GM13977 (cell line): Measurements from ENCODE around the gene CCNJL.

ENCODE experiments used
- DNase-seq: peaks from one replicate; pipeline ENCODE4 v3.0.0; 2012; ENCODE audit warnings: low spot score
- in situ Hi-C: fragments of 300-500 bp; cut with MboI; formaldehyde crosslinking; loops from one replicate; pipeline ENCODE4 v1.12.0; 2022; ENCODE audit warnings: low sequenced_read_pairs, low pct_unique_long_range_greater_than_20kb, mixed read lengths, inconsistent platforms; ENCODE audit not compliant: unreplicated experiment
- TF ChIP-seq, protein P1 (sequence below): IDR thresholded peaks from 2 replicates; pipeline ENCODE4 v1.5.1; 2012; ENCODE audit warnings: mild to moderate bottlenecking, control low read depth; ENCODE audit not compliant: insufficient read depth; ENCODE audit errors: extremely low read depth, missing control alignments

CCNJL gene

DNA sequence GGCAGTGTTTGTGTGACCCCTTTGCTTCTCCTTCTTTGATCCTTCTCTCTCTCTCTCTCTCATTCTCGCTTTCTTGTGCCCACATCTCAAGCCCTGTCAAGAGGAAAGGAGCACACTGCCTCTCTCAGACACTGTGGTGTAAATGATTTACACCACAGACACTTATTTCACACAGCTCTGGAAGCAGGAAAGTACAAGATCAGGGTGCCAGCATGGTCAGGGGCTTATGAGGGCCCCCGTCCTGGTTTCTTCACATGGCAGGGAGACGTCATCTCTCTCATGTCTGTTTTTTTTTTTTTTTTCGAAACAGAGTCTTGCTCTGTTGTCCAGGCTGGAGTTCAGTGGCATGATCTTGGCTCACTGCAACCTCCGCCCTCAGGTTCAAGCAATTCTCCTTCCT is 76.6 kb downstream of the CCNJL start:
- in situ Hi-C loops, result no loop called here
- TF ChIP-seq, protein P1, sequence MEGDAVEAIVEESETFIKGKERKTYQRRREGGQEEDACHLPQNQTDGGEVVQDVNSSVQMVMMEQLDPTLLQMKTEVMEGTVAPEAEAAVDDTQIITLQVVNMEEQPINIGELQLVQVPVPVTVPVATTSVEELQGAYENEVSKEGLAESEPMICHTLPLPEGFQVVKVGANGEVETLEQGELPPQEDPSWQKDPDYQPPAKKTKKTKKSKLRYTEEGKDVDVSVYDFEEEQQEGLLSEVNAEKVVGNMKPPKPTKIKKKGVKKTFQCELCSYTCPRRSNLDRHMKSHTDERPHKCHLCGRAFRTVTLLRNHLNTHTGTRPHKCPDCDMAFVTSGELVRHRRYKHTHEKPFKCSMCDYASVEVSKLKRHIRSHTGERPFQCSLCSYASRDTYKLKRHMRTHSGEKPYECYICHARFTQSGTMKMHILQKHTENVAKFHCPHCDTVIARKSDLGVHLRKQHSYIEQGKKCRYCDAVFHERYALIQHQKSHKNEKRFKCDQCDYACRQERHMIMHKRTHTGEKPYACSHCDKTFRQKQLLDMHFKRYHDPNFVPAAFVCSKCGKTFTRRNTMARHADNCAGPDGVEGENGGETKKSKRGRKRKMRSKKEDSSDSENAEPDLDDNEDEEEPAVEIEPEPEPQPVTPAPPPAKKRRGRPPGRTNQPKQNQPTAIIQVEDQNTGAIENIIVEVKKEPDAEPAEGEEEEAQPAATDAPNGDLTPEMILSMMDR, result no peak
- no peak for DNase-seq

DNA sequence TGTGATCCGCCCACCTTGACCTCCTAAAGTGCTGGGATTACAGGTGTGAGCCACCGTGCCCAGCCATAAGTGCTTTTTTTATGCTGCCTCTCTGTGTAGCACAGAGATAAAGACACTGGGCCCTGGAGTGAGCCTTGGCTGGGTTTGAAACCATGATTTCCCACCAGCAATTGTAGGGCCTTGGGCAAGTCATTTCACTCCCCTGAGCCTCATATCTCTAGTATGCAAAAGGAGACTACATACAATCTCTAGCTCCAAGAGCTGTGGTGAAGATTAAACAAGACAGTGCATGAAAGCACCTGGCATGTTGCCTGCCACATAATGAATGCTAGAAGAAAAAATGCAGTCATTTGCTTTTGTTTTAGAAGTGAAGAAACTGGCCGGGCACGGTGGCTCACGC is 79.1 kb downstream of the CCNJL start:
- no peak for DNase-seq
- in situ Hi-C loops, result no loop called here
- TF ChIP-seq, protein P1, result no peak

DNA sequence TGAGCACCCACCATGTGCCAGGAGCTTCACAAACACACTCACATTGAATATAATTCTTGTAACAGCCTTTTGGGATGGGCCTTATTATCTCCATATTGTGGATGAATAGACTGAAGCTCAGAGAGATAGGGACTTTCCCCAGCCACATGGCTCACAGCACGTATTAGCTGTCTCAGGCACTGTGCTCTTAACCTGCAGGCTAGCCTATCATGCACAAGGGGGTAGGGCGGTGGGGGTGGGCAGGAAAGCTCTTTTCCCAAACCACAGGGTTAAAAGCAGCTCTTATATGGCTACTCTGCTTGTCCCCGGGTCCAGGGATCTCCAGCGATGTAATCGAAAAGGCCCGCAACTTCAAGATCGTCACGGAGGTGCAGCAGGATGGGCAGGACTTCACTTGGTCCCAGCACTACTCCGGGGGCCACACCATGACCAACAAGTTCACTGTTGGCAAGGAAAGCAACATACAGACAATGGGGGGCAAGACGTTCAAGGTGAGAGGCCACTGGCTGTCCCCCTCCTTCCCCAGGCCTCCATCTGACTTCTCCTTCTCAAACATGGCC is 80.5 kb downstream of the CCNJL start:
- no peak for DNase-seq
- TF ChIP-seq, protein P1, result no peak
- in situ Hi-C loops, result no loop called here

DNA sequence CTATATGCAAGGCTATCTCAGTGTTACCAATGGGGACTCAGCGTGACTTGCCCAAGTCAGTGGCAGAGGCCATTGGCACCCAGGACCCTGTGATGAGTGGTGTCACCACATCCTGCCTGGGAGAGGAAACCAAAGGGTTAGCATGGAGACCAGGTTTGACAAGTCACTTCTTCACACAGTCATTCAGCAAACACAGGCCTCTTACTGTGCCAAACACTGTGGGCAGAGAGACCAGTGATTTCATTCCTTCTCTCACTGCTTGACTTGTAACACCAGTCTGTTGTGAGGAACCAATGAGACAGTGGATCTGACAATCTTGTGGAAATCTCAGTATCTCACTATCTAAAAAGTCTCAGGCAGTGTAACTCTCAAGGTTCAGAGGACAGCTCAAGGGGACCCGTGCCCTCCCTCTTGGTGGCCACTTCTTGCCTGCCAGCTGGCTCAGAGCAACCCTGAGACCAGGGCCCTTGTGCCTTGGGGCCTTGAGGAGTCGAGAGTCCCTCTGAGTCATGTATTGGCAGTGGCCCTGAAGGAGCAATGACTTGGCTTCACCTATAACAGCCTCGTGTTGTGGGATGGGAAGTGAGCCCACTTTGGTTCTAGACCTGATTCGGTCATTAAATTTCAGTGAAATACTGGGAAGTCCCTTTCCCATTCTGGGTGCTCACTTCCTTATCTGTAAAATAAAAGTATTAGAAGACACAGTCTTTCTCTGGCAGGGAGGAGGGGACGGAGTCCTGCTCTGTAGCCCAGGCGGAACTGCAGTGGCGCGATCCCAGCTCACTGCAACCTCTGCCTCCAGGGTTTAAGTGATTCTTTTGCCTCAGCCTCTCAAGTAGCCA is 81.5 kb downstream of the CCNJL start:
- TF ChIP-seq, protein P1, result no peak
- peak; percentile 37 for DNase-seq
- in situ Hi-C loops, result no loop called here

DNA sequence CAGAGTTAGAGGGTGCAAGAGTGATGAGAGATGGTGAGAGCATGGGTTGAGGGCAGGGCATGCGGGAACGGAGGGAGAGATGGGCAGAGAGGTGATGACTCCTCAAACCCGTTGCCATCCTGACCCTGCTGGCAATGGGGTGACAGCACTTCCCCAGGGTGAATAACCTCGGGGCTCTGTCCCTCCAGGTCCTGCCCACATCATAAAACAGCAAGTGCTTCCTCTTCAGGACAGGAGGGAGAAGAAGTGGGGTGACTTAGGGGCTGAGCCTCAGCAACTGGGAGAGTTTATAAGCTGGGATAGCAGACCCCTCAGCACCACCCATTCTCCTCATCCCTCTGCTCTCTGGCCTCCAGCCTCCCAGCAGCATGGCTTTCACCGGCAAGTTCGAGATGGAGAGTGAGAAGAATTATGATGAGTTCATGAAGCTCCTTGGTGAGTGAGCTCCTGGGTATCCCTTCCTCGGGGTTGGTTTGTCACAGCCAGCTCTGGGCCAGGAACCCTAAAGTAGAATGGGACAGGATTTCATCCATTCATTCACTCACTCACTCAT is 83.1 kb downstream of the CCNJL start, which contains the start of gene FABP6:
TSS of gene FABP6 (plus strand) at position 317 of the 553 bp plus-strand sequence. CDS start at position 369, 52 bp downstream.
- in situ Hi-C loops, result no loop called here
- TF ChIP-seq, protein P1, result no peak
- DNase-seq, result no peak

DNA sequence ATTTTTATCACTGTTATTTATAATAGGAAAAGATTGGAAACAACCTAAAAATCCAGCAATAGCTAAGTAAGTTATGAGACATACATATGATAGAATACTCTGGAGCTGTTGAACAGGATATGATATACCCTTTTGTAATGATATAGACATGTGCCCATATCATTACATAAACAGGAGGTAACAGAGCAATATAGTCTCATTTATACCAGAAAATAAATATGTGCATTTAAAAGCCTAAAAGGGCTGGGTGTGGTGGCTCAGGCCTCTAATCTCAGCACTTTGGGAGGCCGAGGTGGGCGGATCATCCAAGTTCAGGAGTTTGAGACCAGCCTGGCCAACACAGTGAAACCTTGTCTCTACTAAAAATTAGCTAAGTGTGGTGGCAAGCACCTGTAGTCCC is 85.4 kb downstream of the CCNJL start:
- in situ Hi-C loops, result no loop called here
- TF ChIP-seq, protein P1, result no peak
- DNase-seq, result no peak
